Measurements from ENCODE around the gene PRDM16. TPM values are rescaled to one million over a fixed set of nuclear protein-coding genes. Genes with fewer than 3 reads are reported as not detected.
A peak's percentile ranks its signal among the peaks of the same experiment; 100 is the strongest.

Gene PRDM16
- total RNA-seq, 1 experiment from 2014 or later: 5.3 TPM

GRCh38 chr1:3052501-3052900 lies 16.5 kb upstream of the PRDM16 start:
- no TSS peak for BruUV-seq (replicated peaks)
- Histone ChIP-seq H3K4me1 (no peaks in the 10 kb centered on the region), H3K4me3 (ENCODE audit: low read depth, low read length) (no peak overlapping the region), H3K9me3 (no peaks in the 10 kb centered on the region), H3K36me3 (ENCODE audit: control insufficient read depth, insufficient read depth, low read length) (no peaks in the 10 kb centered on the region), H3K27me3 (replicated peaks; ENCODE audit: control insufficient read depth, insufficient read depth, low read length) (no peaks in the 10 kb centered on the region)
- CTCF ChIA-PET: no interaction called here
- H3K4me3 Mint-ChIP-seq (ENCODE audit: unreplicated experiment): no peak overlapping the region
- H3K4me1 Mint-ChIP-seq (ENCODE audit: low read depth, unreplicated experiment): no peaks in the 10 kb centered on the region
- POLR2A ChIA-PET: no interaction called here
- H3K9me3 Mint-ChIP-seq (ENCODE audit: unreplicated experiment): peaks cover 12% of the 10 kb centered on the region
- no peaks in the 10 kb centered on the region for H3K36me3 Mint-ChIP-seq (ENCODE audit: insufficient read depth, unreplicated experiment)
- H3K27ac Mint-ChIP-seq (ENCODE audit: unreplicated experiment): no peak overlapping the region
- intact Hi-C loops (cut with micrococcal nuclease; ENCODE audit: unreplicated experiment): no loop called here
- peaks cover 9% of the 10 kb centered on the region for H3K27me3 Mint-ChIP-seq (ENCODE audit: insufficient read depth, unreplicated experiment)
- TF ChIP-seq CTCF (IDR thresholded peaks at IDR 0.05; ENCODE audit: insufficient read depth in 1 of 2, low read depth in 1 of 2, low read length in 1 of 2, severe bottlenecking in 1 of 2, unreplicated experiment in 1 of 2): no peak
- no peak for DNase-seq

GRCh38 chr1:3053366-3053980 lies 15.5 kb upstream of the PRDM16 start:
- peak in 1 of 2 experiments; percentile 1 for DNase-seq
- Histone ChIP-seq H3K4me3 (ENCODE audit: low read depth, low read length) (no peak overlapping the region), H3K4me1 (no peaks in the 10 kb centered on the region), H3K36me3 (ENCODE audit: control insufficient read depth, insufficient read depth, low read length) (no peaks in the 10 kb centered on the region), H3K27me3 (replicated peaks; ENCODE audit: control insufficient read depth, insufficient read depth, low read length) (no peaks in the 10 kb centered on the region), H3K9me3 (no peaks in the 10 kb centered on the region)
- no TSS peak for BruUV-seq (replicated peaks)
- no peak for TF ChIP-seq CTCF (IDR thresholded peaks at IDR 0.05; ENCODE audit: insufficient read depth in 1 of 2, low read depth in 1 of 2, low read length in 1 of 2, severe bottlenecking in 1 of 2, unreplicated experiment in 1 of 2)
- intact Hi-C loops (cut with micrococcal nuclease; ENCODE audit: unreplicated experiment): no loop called here
- CTCF ChIA-PET: no interaction called here
- Mint-ChIP-seq H3K4me1 (ENCODE audit: low read depth, unreplicated experiment) (no peaks in the 10 kb centered on the region), H3K27me3 (ENCODE audit: insufficient read depth, unreplicated experiment) (peaks cover 12% of the 10 kb centered on the region), H3K9me3 (ENCODE audit: unreplicated experiment) (peaks cover 12% of the 10 kb centered on the region), H3K4me3 (ENCODE audit: unreplicated experiment) (no peak overlapping the region), H3K27ac (ENCODE audit: unreplicated experiment) (no peak overlapping the region), H3K36me3 (ENCODE audit: insufficient read depth, unreplicated experiment) (no peaks in the 10 kb centered on the region)
- POLR2A ChIA-PET: no interaction called here

DNA sequence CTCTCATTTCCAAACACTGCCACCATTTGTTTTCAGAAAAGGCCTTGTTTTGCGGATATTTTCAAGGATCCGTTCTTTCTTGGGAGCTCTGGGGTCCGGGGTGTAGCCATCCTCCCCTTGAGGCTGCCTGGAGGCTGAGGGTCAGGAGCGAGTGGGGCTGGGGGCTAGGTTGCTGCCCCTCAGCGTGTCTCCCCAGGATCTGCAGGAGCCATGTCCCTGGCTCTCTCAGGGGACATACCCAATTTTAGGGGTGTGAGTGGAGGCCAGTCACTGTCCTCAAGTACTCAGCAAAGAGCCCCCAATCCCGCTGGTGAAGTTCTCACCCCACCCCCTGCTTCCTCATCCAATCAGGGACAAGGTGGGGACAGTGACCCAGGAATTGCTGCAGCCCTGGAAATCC lies 15.0 kb upstream of the PRDM16 start:
- H3K27me3 Mint-ChIP-seq (ENCODE audit: insufficient read depth, unreplicated experiment): peaks cover 17% of the 10 kb centered on the region
- peak in 1 of 2 experiments; percentile 9 for DNase-seq
- ChIA-PET CTCF (no interaction called here), POLR2A (no interaction called here)
- Histone ChIP-seq H3K36me3 (ENCODE audit: control insufficient read depth, insufficient read depth, low read length) (no peaks in the 10 kb centered on the region), H3K9me3 (no peaks in the 10 kb centered on the region), H3K4me3 (ENCODE audit: low read depth, low read length) (no peak overlapping the region), H3K27me3 (replicated peaks; ENCODE audit: control insufficient read depth, insufficient read depth, low read length) (no peaks in the 10 kb centered on the region), H3K4me1 (no peaks in the 10 kb centered on the region)
- BruUV-seq (replicated peaks): no TSS peak
- H3K4me3 Mint-ChIP-seq (ENCODE audit: unreplicated experiment): no peak overlapping the region
- no peaks in the 10 kb centered on the region for H3K4me1 Mint-ChIP-seq (ENCODE audit: low read depth, unreplicated experiment)
- no peaks in the 10 kb centered on the region for H3K36me3 Mint-ChIP-seq (ENCODE audit: insufficient read depth, unreplicated experiment)
- H3K9me3 Mint-ChIP-seq (ENCODE audit: unreplicated experiment): peaks cover 12% of the 10 kb centered on the region
- intact Hi-C loops (cut with micrococcal nuclease; ENCODE audit: unreplicated experiment): no loop called here
- H3K27ac Mint-ChIP-seq (ENCODE audit: unreplicated experiment): no peak overlapping the region
- TF ChIP-seq CTCF (IDR thresholded peaks at IDR 0.05; ENCODE audit: insufficient read depth in 1 of 2, low read depth in 1 of 2, low read length in 1 of 2, severe bottlenecking in 1 of 2, unreplicated experiment in 1 of 2): no peak
